Endothelial cell of umbilical vein (primary cell): Measurements from ENCODE around the gene CRYGS. TPM values are rescaled to one million over a fixed set of nuclear protein-coding genes. Genes with fewer than 3 reads are reported as not detected.

Experiments
- BruUV-seq: library from RNA; stranded (reverse); fragments of 400-500 nt; replicated peaks from 2 replicates; lab custom pipeline; 2021; lab: Mats Ljungman, UMichigan
- CTCF ChIA-PET: fragments of 300-600, 350-600 bp; sonication (Branson Sonifier 250); formaldehyde crosslinking; loops from one replicate; lab custom pipeline; 2021; ENCODE audit warnings: antibody characterized with exemption, inconsistent platforms; lab: Charles Lee
- POLR2A ChIA-PET: fragments of 300-600, 350-600 bp; sonication (Branson Sonifier 250); formaldehyde crosslinking; loops from one replicate; lab custom pipeline; 2021; ENCODE audit warnings: antibody characterized with exemption, inconsistent platforms; lab: Charles Lee
- DNase-seq: peaks from one replicate; pipeline ENCODE4 v3.0.0-alpha.2; 2011; ENCODE audit warnings: low read depth, low spot score
- FAIRE-seq: peaks from 2 replicates; lab custom pipeline; 2011; peaks lifted over from hg19 to GRCh38; lab: Jason Lieb, UNC
- H2AFZ ChIP-seq: 2 replicates; pipeline ENCODE4 v1.6.0; 2012; ENCODE audit warnings: low read depth, low read length, control low read depth, inconsistent platforms
- H3K27ac ChIP-seq: 2 replicates; pipeline ENCODE4 v1.5.1; 2011; ENCODE audit warnings: low read depth, mild to moderate bottlenecking, control low read depth, low read length, moderate library complexity; ENCODE audit not compliant: insufficient read depth
- H3K27me3 ChIP-seq, 2 experiments: 2 replicates each; pipeline versions ENCODE4 v1.6.0 to v1.6.1; 2011; ENCODE audit warnings: low read length in 2 of 2, mixed read lengths in 1 of 2; ENCODE audit not compliant: control insufficient read depth in 2 of 2, insufficient read depth in 2 of 2
- H3K36me3 ChIP-seq, 2 experiments: 2 replicates in 1 of 2; 3 replicates in 1 of 2; pipeline ENCODE4 v1.5.1; 2011; ENCODE audit warnings: low read length in 2 of 2, mild to moderate bottlenecking in 1 of 2, moderate library complexity in 1 of 2; ENCODE audit not compliant: control insufficient read depth in 2 of 2, insufficient read depth in 2 of 2; ENCODE audit errors: extremely low read depth in 1 of 2
- H3K4me1 ChIP-seq: 3 replicates; pipeline ENCODE4 v1.5.1; 2011; ENCODE audit warnings: mild to moderate bottlenecking, low read length; ENCODE audit not compliant: control insufficient read depth, insufficient read depth; ENCODE audit errors: extremely low read depth
- H3K4me2 ChIP-seq: 2 replicates; pipeline ENCODE4 v1.6.1; 2011; ENCODE audit warnings: low read length, control low read depth, mixed read lengths; ENCODE audit not compliant: insufficient read depth
- H3K4me3 ChIP-seq, 3 experiments: fragments of 200-600 bp in 1 of 3; sonication (generic), shearing (Covaris generic) in 1 of 3; replicated peaks in 1 of 3; 2 replicates each; pipeline ENCODE4 v1.5.1; 2011 to 2016; ENCODE audit warnings: control low read depth in 3 of 3, low read length in 3 of 3, mild to moderate bottlenecking in 2 of 3, inconsistent platforms in 1 of 3, low read depth in 1 of 3, moderate library complexity in 1 of 3; ENCODE audit not compliant: insufficient read depth in 1 of 3
- H3K79me2 ChIP-seq: 2 replicates; pipeline ENCODE4 v1.6.0; 2012; ENCODE audit warnings: low read length, inconsistent platforms; ENCODE audit not compliant: control insufficient read depth, insufficient read depth
- H3K9ac ChIP-seq: replicated peaks from 2 replicates; pipeline ENCODE3; 2011; ENCODE audit warnings: low read length, control low read depth; ENCODE audit not compliant: insufficient read depth; ENCODE audit errors: extremely low read depth
- H3K9me1 ChIP-seq: replicated peaks from 3 replicates; pipeline ENCODE4 v1.6.0; 2011; ENCODE audit warnings: mild to moderate bottlenecking, low read length; ENCODE audit not compliant: control insufficient read depth, insufficient read depth; ENCODE audit errors: extremely low read depth
- H3K9me3 ChIP-seq: replicated peaks from 2 replicates; pipeline ENCODE4 v1.5.1; 2012; ENCODE audit warnings: low read length, inconsistent platforms; ENCODE audit not compliant: control insufficient read depth, insufficient read depth
- H4K20me1 ChIP-seq: replicated peaks from 2 replicates; pipeline ENCODE3; 2011; ENCODE audit warnings: mild to moderate bottlenecking, low read length; ENCODE audit not compliant: control insufficient read depth, insufficient read depth; ENCODE audit errors: extremely low read depth
- EZH2 ChIP-seq: IDR thresholded peaks from 2 replicates; pipeline ENCODE4 v1.6.1; 2012; ENCODE audit warnings: borderline replicate concordance, low read depth, mild to moderate bottlenecking, moderate library complexity, low read length, inconsistent platforms; ENCODE audit not compliant: severe bottlenecking
- FOS ChIP-seq: IDR thresholded peaks from 2 replicates; pipeline ENCODE4 v1.6.1; 2011; ENCODE audit warnings: mild to moderate bottlenecking, low read length, moderate library complexity, borderline replicate concordance; ENCODE audit not compliant: insufficient read depth
- GATA2 ChIP-seq: IDR thresholded peaks from 2 replicates; pipeline ENCODE4 v1.7.0; 2011; ENCODE audit warnings: low read depth, mild to moderate bottlenecking, moderate library complexity, mixed read lengths, low read length; ENCODE audit not compliant: insufficient read length, insufficient read depth
- JUN ChIP-seq: IDR thresholded peaks from 2 replicates; pipeline ENCODE4 v1.6.1; 2011; ENCODE audit warnings: borderline replicate concordance, low read depth; ENCODE audit not compliant: insufficient read length, insufficient read depth
- MYC ChIP-seq: IDR thresholded peaks from one replicate; pipeline ENCODE4 v1.6.1; 2011; ENCODE audit warnings: mild to moderate bottlenecking, low read depth, low read length
- POLR2A ChIP-seq: IDR thresholded peaks from 2 replicates; pipeline ENCODE4 v1.6.1; 2012; ENCODE audit warnings: low read depth, mild to moderate bottlenecking, control low read depth, low read length
- POLR2AphosphoS5 ChIP-seq: IDR thresholded peaks from 2 replicates; pipeline ENCODE4 v1.6.1; 2012; ENCODE audit warnings: low read depth, mild to moderate bottlenecking, control low read depth, low read length, moderate library complexity; ENCODE audit not compliant: insufficient read depth
- dilution Hi-C: fragments of 300-500 bp; cut with MboI; formaldehyde crosslinking; loops from one replicate; pipeline ENCODE4 v1.15.0; 2019; ENCODE audit warnings: low sequenced_read_pairs; ENCODE audit not compliant: extremely low pct_ligation_motif_present
- intact Hi-C: fragments of 100-400 bp; cut with micrococcal nuclease; formaldehyde crosslinking; loops from one replicate; pipeline ENCODE4 v1.10.0; 2022
- polyA plus RNA-seq, 4 experiments: library from polyadenylated mRNA; depleted of rRNA in 3 of 4; stranded (reverse) in 3 of 4; unstranded in 1 of 4; fragments of >200 nt; gene quantifications; 2 replicates each; pipeline versions ENCODE4 v1.2.1 to v1.2.3, GENCODE V29; 2011 to 2012; ENCODE audit warnings: missing spikeins in 1 of 4
- total RNA-seq: library from RNA; stranded (reverse); gene quantifications from 2 replicates; pipeline ENCODE4 v1.2.3, GENCODE V29; 2021
- TF ChIP-seq, protein P1 (sequence below): IDR thresholded peaks from 2 replicates; pipeline ENCODE4 v1.6.1; 2011; ENCODE audit not compliant: insufficient read depth, insufficient read length
- TF ChIP-seq, protein P2 (sequence below), 2 donors: IDR thresholded peaks; 1 replicate in 1 of 2; 2 replicates in 1 of 2; pipeline ENCODE4 v1.5.1; 2011; ENCODE audit warnings: low read length in 2 of 2, mild to moderate bottlenecking in 2 of 2, moderate library complexity in 2 of 2, control low read depth in 1 of 2, inconsistent platforms in 1 of 2, low read depth in 1 of 2; ENCODE audit not compliant: insufficient read depth in 1 of 2; ENCODE audit errors: extremely low read depth in 1 of 2

The CRYGS gene
- total and polyA plus RNA-seq, 2 donors (not counting 3 experiments of a cell fraction or from before 2014, with no cell fraction given): 5.0 TPM

DNA sequence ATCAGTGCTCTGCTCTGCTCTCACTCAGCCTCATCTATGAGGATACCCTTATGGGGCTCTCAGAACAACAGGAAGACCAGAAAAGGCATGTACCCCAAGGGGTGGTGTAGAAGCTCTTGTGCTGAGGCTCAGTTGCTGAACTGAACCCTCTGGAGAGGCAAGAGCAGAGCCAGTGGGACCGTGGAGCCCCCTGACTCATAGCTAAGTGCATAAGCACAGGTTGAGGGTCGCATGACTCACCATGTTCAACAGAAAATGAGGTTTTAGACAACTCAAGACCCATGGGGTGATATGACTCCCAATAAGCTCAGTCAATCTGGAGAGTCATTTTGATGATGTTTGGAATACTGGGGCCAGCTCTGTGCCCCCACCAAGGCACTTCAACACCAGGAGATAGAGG, 37.3 kb downstream of the CRYGS start:
- TF ChIP-seq, protein P1, sequence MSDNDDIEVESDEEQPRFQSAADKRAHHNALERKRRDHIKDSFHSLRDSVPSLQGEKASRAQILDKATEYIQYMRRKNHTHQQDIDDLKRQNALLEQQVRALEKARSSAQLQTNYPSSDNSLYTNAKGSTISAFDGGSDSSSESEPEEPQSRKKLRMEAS: no peak
- TF ChIP-seq POLR2A: no peak
- POLR2A ChIA-PET: no interaction called here
- H3K4me2 ChIP-seq: no peak overlapping the region

DNA sequence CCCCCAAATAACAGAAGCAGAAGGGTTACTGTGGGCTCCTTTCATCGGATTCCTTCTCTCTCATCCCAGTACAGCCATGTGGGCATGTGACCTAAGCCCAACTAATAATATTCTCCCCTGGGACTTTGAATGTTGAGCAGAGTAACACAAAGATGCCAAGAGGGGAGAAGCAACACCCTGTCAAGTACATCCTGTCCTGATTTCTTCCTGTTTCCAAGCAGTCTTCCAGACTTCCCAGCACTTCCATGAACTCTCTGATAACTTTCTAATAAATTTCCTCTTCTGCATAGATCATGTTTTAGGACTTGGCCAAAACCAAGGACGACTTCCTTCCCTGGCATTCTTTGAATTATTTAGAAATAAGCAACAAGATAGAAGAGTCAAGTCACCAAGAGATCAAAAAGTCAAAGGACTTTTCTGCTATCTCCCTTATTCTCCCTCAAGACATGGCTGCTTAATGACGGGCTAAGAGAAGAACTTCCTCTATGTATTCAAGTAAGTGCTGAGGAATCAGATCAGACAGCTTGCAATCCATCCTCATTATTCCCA, 37.9 kb downstream of the CRYGS start:
- H3K27ac ChIP-seq: no peak overlapping the region
- no peaks in the 10 kb centered on the region for H3K79me2 ChIP-seq
- dilution Hi-C loops (no loop called here), intact Hi-C loops (no loop called here)
- H3K27me3 ChIP-seq: peaks cover 0 to 2% of the 10 kb centered on the region in 2 experiments
- POLR2A ChIA-PET: no interaction called here
- H3K4me1 ChIP-seq: no peaks in the 10 kb centered on the region
- H3K9me3 ChIP-seq: no peaks in the 10 kb centered on the region
- no peak overlapping the region for H3K4me2 ChIP-seq
- no peak overlapping the region for H3K4me3 ChIP-seq
- H3K9me1 ChIP-seq: no peaks in the 10 kb centered on the region
- CTCF ChIA-PET: no interaction called here
- TF ChIP-seq FOS (no peak), EZH2 (no peak), MYC (no peak), POLR2A (no peak), JUN (no peak), GATA2 (no peak), POLR2AphosphoS5 (no peak)
- TF ChIP-seq, protein P1: no peak
- TF ChIP-seq, protein P2, sequence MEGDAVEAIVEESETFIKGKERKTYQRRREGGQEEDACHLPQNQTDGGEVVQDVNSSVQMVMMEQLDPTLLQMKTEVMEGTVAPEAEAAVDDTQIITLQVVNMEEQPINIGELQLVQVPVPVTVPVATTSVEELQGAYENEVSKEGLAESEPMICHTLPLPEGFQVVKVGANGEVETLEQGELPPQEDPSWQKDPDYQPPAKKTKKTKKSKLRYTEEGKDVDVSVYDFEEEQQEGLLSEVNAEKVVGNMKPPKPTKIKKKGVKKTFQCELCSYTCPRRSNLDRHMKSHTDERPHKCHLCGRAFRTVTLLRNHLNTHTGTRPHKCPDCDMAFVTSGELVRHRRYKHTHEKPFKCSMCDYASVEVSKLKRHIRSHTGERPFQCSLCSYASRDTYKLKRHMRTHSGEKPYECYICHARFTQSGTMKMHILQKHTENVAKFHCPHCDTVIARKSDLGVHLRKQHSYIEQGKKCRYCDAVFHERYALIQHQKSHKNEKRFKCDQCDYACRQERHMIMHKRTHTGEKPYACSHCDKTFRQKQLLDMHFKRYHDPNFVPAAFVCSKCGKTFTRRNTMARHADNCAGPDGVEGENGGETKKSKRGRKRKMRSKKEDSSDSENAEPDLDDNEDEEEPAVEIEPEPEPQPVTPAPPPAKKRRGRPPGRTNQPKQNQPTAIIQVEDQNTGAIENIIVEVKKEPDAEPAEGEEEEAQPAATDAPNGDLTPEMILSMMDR (IDR thresholded peaks at IDR 0.05; ENCODE audit: extremely low read depth in 1 of 2, insufficient read depth in 1 of 2, low read depth in 1 of 2, low read length in 2 of 2): no peak
- no peak overlapping the region for H3K9ac ChIP-seq
- no TSS peak for BruUV-seq
- H3K36me3 ChIP-seq: no peaks in the 10 kb centered on the region
- H2AFZ ChIP-seq: no peak overlapping the region
- no peaks in the 10 kb centered on the region for H4K20me1 ChIP-seq
- DNase-seq (no peak), FAIRE-seq (no peak)

More for the DNA sequence above, 37.3 kb downstream of the CRYGS start:
- Histone ChIP-seq H3K4me1 (no peaks in the 10 kb centered on the region), H3K9ac (no peak overlapping the region), H3K4me3 (no peak overlapping the region), H3K79me2 (no peaks in the 10 kb centered on the region), H4K20me1 (no peaks in the 10 kb centered on the region), H3K9me1 (no peaks in the 10 kb centered on the region), H3K36me3 (no peaks in the 10 kb centered on the region), H2AFZ (no peak overlapping the region), H3K27me3 (peaks cover 0 to 2% of the 10 kb centered on the region in 2 experiments), H3K9me3 (no peaks in the 10 kb centered on the region), H3K27ac (no peak overlapping the region)
- CTCF ChIA-PET: no interaction called here
- intact Hi-C loops (no loop called here), dilution Hi-C loops (no loop called here)
- DNase-seq: no peak
- no TSS peak for BruUV-seq
- FAIRE-seq: no peak
